Mucosa of descending colon (tissue), 3 donors: ENCODE measurements around the gene POMT1. TPM values are rescaled to one million over a fixed set of nuclear protein-coding genes. Genes with fewer than 3 reads are reported as not detected.
"Not testable (repeated sequence)": the region's sequence is repeated elsewhere in the genome, so short reads cannot be mapped to it uniquely, and the experiment has no call there.

Experiments used
- ATAC-seq: fragments of 200-7000 bp; cut with Tn5 transposase; one replicate; pipeline ENCODE4 v1.9.1; 2020; ENCODE audit warnings: mild to moderate bottlenecking, moderate library complexity
- DNase-seq, 3 donors: peaks; one replicate each; pipeline ENCODE4 v3.0.0-alpha.2; 2020
- H3K36me3 ChIP-seq: fragments of 200-600 bp; one replicate; pipeline ENCODE4 v1.8.0; 2021; ENCODE audit warnings: low read depth, mild to moderate bottlenecking
- H3K4me1 ChIP-seq: fragments of 200-600 bp; one replicate; pipeline ENCODE4 v1.8.0; 2021; ENCODE audit warnings: low read depth, mild to moderate bottlenecking
- H3K4me3 ChIP-seq: fragments of 200-600 bp; one replicate; pipeline ENCODE4 v1.8.0; 2021; ENCODE audit warnings: mild to moderate bottlenecking
- H3K9me3 ChIP-seq: fragments of 200-600 bp; one replicate; pipeline ENCODE4 v1.8.0; 2021; ENCODE audit warnings: mild to moderate bottlenecking
- intact Hi-C, 2 donors: fragments of 100-400 bp; cut with DNase I in 1 of 2; cut with micrococcal nuclease in 1 of 2; formaldehyde crosslinking; loops; one replicate each; pipeline versions ENCODE4 v1.11.0 to v1.11.1; 2022; cut with DNase I, micrococcal nuclease
- total RNA-seq, 3 donors: library from RNA; stranded (reverse); fragmentation: NEBNext Ultra II Directional in 2 of 3; extraction: Animal tissue kit (Norgen Biotek cat#: 25700) in 2 of 3; gene quantifications; one replicate each; pipeline versions ENCODE4 v1.2.1 to v1.2.4, GENCODE V29; 2021 to 2023
- TF ChIP-seq, protein P1 (sequence below): fragments of 200-600 bp; IDR thresholded peaks from one replicate; pipeline ENCODE4 v1.8.0; 2022; ENCODE audit warnings: antibody characterized with exemption, mild to moderate bottlenecking
- donor health status: DM: no; HTN: no; CAD: no; lungs with moderate emphysema.
- donor health status: DM: no; HTN: no; CAD: no.
- donor health status: DM: no; HTN: yes; CAD: no.

POMT1 gene
- total RNA-seq, 3 donors from 2014 or later = 26.1 to 40.5 (median 35.4) TPM

- Histone ChIP-seq H3K4me1 (no peaks in the 10 kb centered on the region), H3K36me3 (no peaks in the 10 kb centered on the region), H3K9me3 (no peaks in the 10 kb centered on the region), H3K4me3 (no peak overlapping the region)
- DNase-seq (no peak), ATAC-seq (no peak)
- intact Hi-C loops = no loop called here
- TF ChIP-seq, protein P1, sequence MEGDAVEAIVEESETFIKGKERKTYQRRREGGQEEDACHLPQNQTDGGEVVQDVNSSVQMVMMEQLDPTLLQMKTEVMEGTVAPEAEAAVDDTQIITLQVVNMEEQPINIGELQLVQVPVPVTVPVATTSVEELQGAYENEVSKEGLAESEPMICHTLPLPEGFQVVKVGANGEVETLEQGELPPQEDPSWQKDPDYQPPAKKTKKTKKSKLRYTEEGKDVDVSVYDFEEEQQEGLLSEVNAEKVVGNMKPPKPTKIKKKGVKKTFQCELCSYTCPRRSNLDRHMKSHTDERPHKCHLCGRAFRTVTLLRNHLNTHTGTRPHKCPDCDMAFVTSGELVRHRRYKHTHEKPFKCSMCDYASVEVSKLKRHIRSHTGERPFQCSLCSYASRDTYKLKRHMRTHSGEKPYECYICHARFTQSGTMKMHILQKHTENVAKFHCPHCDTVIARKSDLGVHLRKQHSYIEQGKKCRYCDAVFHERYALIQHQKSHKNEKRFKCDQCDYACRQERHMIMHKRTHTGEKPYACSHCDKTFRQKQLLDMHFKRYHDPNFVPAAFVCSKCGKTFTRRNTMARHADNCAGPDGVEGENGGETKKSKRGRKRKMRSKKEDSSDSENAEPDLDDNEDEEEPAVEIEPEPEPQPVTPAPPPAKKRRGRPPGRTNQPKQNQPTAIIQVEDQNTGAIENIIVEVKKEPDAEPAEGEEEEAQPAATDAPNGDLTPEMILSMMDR = no peak
Measured at GRCh38 chr9:131511880-131512279, 9.2 kb downstream of the POMT1 start.

- no peaks in the 10 kb centered on the region for H3K4me1 ChIP-seq
- ATAC-seq (no peak), DNase-seq (no peak)
- H3K4me3 ChIP-seq = no peak overlapping the region
- H3K9me3 ChIP-seq = no peaks in the 10 kb centered on the region
- TF ChIP-seq, protein P1 = no peak
- no peaks in the 10 kb centered on the region for H3K36me3 ChIP-seq
- intact Hi-C loops = no loop called here
Measured at GRCh38 chr9:131513177-131513576, 10.5 kb downstream of the POMT1 start.

- ATAC-seq, H3K4me3 ChIP-seq, intact Hi-C loops, DNase-seq, H3K4me1 ChIP-seq, H3K9me3 ChIP-seq: not testable (repeated sequence)
- peaks cover 10% of the 10 kb centered on the region for H3K36me3 ChIP-seq
Measured at GRCh38 chr9:131515559-131516031, 12.9 kb downstream of the POMT1 start.

DNA sequence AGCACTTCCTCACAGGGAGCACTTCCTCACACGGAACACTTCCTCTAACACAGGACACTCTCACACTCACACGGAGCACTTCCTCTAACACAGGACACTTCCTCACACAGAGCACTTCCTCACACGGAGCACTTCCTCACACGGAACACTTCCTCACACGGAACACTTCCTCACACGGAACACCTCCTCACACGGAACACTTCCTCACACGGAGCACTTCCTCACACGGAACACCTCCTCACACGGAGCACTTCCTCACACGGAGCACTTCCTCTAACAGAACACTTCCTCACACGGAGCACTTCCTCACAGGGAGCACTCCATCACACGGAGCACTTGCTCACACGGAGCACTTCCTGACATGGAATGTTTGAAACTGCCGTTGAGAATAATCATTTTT is 13.4 kb downstream of the POMT1 start:
- TF ChIP-seq, protein P1 = no peak
- Histone ChIP-seq H3K4me3 (no peak overlapping the region), H3K4me1 (no peaks in the 10 kb centered on the region), H3K36me3 (peaks cover 10% of the 10 kb centered on the region), H3K9me3 (no peaks in the 10 kb centered on the region)
- intact Hi-C loops = no loop called here
- no peak for DNase-seq
- no peak for ATAC-seq

DNA sequence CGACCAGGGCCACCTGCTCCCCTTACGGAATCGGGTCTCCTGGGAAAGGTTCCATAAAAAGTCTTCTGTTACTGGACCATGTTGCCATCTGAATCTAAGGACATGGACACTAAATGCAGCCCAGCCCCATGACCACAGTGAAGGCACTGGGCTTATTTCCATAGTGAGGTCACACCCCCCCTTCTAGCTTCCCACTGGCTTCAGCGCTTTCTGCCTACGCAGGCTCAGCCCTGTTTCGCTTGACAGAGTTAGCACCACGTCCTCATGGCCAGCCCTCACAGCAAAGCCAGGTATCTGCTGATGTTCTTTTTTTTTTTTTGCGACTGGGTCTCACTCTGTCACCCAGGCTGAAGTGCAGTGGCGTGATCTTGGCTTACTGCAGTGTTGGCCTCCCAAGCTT is 14.2 kb downstream of the POMT1 start:
- H3K36me3 ChIP-seq = peaks cover 10% of the 10 kb centered on the region

GRCh38 chr9:131517761-131518190 is 15.1 kb downstream of the POMT1 start:
- no peaks in the 10 kb centered on the region for H3K9me3 ChIP-seq
- ATAC-seq (no peak), DNase-seq (no peak)
- TF ChIP-seq, protein P1 = no peak
- H3K36me3 ChIP-seq = peaks cover 10% of the 10 kb centered on the region
- no peaks in the 10 kb centered on the region for H3K4me1 ChIP-seq
- H3K4me3 ChIP-seq = no peak overlapping the region
- intact Hi-C loops = no loop called here

More for the DNA sequence above, 14.2 kb downstream of the POMT1 start:
- Histone ChIP-seq H3K4me1 (no peaks in the 10 kb centered on the region), H3K9me3 (no peaks in the 10 kb centered on the region), H3K4me3 (no peak overlapping the region)
- no peak for DNase-seq
- TF ChIP-seq, protein P1 = no peak
- intact Hi-C loops = no loop called here
- ATAC-seq = no peak
